HT1080 (cell line): ENCODE results near the gene SPP1. TPM values are rescaled to one million over a fixed set of nuclear protein-coding genes. Genes with fewer than 3 reads are reported as not detected.
"Not testable (repeated sequence)": the region's sequence is repeated elsewhere in the genome, so short reads cannot be mapped to it uniquely, and the experiment has no call there.

Source experiments
- DNase-seq: peaks from one replicate; pipeline ENCODE4 v3.0.0-alpha.2; 2015; ENCODE audit warnings: low read depth
- total RNA-seq: library from RNA; depleted of rRNA; stranded (reverse); fragments of >200 nt; shearing (Covaris generic); gene quantifications from 2 replicates; pipeline ENCODE4 v1.2.3, GENCODE V29; 2014

SPP1 gene
- total RNA-seq, 1 experiment from 2014 or later = 37.1 TPM

- peak; percentile 77 for DNase-seq
Measured at GRCh38 chr4:87985097-87985886, 9.8 kb downstream of the SPP1 start.

GRCh38 chr4:87985887-87986200, 10.3 kb downstream of the SPP1 start:
- no peak for DNase-seq

GRCh38 chr4:87986508-87986907, 11.0 kb downstream of the SPP1 start:
- no peak for DNase-seq

GRCh38 chr4:87989765-87990164, 14.3 kb downstream of the SPP1 start:
- DNase-seq = no peak

GRCh38 chr4:87995435-87995834, 19.9 kb downstream of the SPP1 start:
- no peak for DNase-seq

GRCh38 chr4:87999191-87999691, 23.7 kb downstream of the SPP1 start:
- DNase-seq = not testable (repeated sequence)

GRCh38 chr4:88001871-88002270, 26.4 kb downstream of the SPP1 start:
- DNase-seq = no peak

GRCh38 chr4:88002786-88003185, 27.3 kb downstream of the SPP1 start:
- no peak for DNase-seq

GRCh38 chr4:88003261-88003660, 27.7 kb downstream of the SPP1 start:
- DNase-seq = no peak

- no peak for DNase-seq
Measured at GRCh38 chr4:88005076-88005475, 29.6 kb downstream of the SPP1 start.

GRCh38 chr4:88005946-88006345, 30.4 kb downstream of the SPP1 start:
- no peak for DNase-seq

GRCh38 chr4:88006956-88007303, 31.4 kb downstream of the SPP1 start:
- no peak for DNase-seq

- peak; percentile 36 for DNase-seq
Measured at GRCh38 chr4:88007304-88008121, 32.0 kb downstream of the SPP1 start, which contains the start of gene PKD2. Gene PKD2, plus strand, starts transcription at chr4:88007635. Its CDS starts 99 bp downstream, at chr4:88007734.

- DNase-seq = peak; percentile 47
Measured at GRCh38 chr4:88008122-88008742, 32.7 kb downstream of the SPP1 start.

- DNase-seq = peak; percentile 16
Measured at GRCh38 chr4:88008743-88009171, 33.2 kb downstream of the SPP1 start.

GRCh38 chr4:88009871-88010270, 34.4 kb downstream of the SPP1 start:
- no peak for DNase-seq

GRCh38 chr4:88010966-88011365, 35.5 kb downstream of the SPP1 start:
- no peak for DNase-seq

- no peak for DNase-seq
Measured at GRCh38 chr4:88012647-88013046, 37.1 kb downstream of the SPP1 start.

GRCh38 chr4:88014386-88014905, 38.9 kb downstream of the SPP1 start:
- DNase-seq = no peak

- DNase-seq = no peak
Measured at GRCh38 chr4:88015659-88016295, 40.3 kb downstream of the SPP1 start.
